Stimulated activated CD8-positive, alpha-beta memory T cell treated with anti-CD3 and anti-CD28 coated beads, Interleukin-7, amount 100 ng/mL, for 1 hour (primary cell): ENCODE data around the gene PER2.

ENCODE experiments used
- DNase-seq, 2 donors: peaks; one replicate each; pipeline ENCODE4 v3.0.0-alpha.2; 2020; ENCODE audit warnings: low read depth in 2 of 2

The PER2 gene

DNA sequence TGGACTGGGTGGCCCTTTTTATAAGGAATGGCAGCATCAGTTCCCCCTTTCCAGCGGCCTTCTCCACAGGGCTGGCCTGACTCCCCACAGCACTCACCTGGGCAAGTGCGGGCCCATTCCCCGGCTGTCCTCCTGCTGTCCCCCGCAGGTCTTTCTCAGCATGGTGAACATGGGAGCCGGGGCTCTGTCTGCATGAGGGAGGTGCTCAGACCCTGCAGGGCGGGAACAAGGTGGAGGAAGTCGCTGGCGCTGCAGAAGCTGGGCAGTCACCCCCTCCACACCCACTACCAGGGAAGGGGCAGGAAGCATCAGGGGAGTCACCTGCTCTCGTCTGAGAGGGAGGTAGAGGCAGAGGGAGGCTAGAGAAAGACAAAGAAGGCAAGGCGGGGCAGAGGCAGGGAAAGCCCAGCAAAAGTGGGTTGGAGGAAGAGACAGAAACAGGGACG is 60.8 kb downstream of the PER2 start:
- no peak for DNase-seq

GRCh38 chr2:238226698-238227586 is 61.5 kb downstream of the PER2 start:
- DNase-seq: no peak

GRCh38 chr2:238225911-238226697 is 62.3 kb downstream of the PER2 start:
- DNase-seq: no peak

- no peak for DNase-seq
These were observed 63.3 kb downstream of the PER2 start for GRCh38 chr2:238225121-238225520.

DNA sequence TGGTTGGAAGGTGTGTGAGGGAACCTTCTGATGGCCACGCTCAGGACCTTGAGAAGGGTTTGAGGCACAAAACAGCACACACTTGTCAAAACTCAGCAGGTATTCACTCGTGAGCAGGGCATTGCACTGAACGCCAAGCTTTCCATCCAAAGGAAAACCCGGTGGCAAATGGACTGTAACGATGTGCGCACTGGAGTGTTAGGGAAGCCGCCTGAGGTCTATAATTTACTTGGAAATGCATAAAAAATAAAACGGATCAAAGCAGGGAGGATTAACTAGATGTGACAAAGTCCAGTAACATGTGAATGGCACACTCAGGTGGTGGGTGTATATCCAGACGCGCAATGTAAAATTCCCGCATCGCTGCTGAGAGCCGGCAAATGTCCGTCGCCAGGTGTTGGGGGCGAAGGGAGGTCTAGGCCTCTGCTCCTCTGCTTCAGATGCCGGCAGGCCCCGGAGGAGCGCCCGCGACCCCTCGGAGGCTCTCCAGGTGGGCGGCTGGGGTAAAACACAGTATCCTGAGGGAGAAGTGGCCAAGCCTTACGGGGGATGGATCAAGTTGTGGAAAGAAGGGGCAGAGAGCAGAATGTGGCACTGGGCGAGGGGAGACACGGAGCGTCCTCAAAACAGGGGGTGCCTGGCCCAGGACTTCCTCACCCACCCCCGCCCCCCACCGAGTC is 63.9 kb downstream of the PER2 start:
- no peak for DNase-seq

- DNase-seq: no peak
These were observed 67.4 kb downstream of the PER2 start for GRCh38 chr2:238220892-238221521.

- no peak for DNase-seq
These were observed 68.0 kb downstream of the PER2 start for GRCh38 chr2:238220274-238220891.

- DNase-seq: no peak
These were observed 71.7 kb downstream of the PER2 start for GRCh38 chr2:238216651-238217184.

DNA sequence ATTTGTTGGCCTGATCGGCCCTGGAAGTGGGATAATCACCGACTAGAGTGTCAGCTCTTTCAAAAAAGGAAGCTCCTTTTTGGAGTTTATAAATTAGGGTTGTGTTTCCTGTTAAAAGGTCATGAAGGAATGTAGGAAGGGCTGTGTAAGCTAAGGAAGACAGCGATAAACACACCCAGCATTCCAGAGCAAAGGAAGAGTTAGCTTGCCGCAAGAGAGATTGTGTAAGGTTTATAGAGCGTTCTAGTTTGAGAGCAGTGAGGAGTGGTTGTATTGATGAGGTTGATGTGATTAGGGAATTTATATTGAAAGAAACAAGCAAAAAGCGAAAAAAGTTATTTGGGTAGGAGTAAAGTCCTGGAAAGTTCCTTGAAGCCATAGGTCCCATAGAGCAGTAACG is 81.4 kb downstream of the PER2 start:
- no peak for DNase-seq

GRCh38 chr2:238203973-238204683 is 84.3 kb downstream of the PER2 start:
- DNase-seq: no peak

GRCh38 chr2:238203094-238203972 is 85.1 kb downstream of the PER2 start, which contains the start of gene ILKAP:
TSS of gene ILKAP (minus strand) at chr2:238203695. CDS start at chr2:238203553, 142 bp downstream.
- DNase-seq: peak; percentile 71 to 73

GRCh38 chr2:238202326-238203093 is 85.9 kb downstream of the PER2 start:
- no peak for DNase-seq
